ENCODE results near the gene SCO2.

SCO2 gene

DNA sequence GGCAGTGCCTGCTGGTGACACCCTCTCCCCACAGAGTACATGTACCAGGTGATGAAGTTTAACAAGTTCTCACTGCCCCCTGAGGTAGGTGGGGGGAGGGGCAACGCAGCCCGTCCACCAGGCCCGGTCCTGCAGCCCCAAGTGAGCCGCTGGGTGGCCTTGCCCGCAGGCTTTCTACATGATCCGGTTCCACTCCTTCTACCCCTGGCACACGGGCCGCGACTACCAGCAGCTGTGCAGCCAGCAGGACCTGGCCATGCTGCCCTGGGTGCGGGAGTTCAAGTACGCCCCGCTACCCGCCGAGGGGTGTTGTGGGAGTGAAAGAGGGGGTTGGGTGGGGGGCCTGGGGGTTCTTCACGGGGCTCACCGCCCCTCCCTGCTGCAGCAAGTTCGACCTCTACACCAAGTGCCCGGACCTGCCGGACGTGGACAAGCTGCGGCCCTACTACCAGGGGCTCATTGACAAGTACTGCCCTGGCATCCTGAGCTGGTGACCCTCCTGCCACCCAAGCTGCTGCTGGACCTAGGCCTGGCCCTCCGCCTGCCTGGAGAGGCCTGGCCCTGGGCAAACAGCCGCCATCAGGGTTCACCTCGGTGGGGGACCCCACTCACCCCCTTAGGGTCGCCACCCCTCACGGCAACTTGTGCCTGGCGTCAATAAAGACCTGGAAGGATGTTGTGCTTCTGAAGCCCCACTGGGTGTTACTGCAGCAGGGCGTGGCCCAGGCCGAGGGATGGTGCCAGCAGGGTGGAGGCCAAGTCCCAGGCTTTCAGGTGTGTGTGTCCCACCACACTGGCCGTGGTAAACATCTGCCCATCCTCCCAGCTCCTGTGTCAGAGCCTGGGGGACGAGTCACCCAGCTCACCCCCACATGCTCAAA, 35.8 kb downstream of the SCO2 start:
- no peak for DNase-seq

DNA sequence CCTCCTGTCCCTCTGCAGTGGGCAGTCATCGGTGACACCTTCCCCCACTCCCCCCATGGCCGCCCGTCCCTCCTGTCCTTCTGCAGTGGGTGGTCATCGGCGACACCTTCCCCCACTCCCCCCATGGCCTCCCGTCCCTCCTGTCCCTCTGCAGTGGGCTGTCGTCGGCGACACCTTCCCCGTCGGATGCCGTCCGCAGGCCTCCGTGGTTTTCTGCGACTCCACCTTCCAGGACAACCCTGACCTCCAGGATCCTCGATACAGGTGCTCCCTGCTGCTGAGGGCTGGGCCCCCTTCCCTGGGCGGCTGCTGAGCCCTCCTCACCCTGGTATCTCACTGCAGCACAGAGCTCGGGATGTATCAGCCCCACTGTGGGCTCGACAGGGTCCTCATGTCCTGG, 36.5 kb downstream of the SCO2 start:
- DNase-seq: no peak

GRCh38 chr22:50488006-50488677, 37.3 kb downstream of the SCO2 start:
- no peak for DNase-seq

DNA sequence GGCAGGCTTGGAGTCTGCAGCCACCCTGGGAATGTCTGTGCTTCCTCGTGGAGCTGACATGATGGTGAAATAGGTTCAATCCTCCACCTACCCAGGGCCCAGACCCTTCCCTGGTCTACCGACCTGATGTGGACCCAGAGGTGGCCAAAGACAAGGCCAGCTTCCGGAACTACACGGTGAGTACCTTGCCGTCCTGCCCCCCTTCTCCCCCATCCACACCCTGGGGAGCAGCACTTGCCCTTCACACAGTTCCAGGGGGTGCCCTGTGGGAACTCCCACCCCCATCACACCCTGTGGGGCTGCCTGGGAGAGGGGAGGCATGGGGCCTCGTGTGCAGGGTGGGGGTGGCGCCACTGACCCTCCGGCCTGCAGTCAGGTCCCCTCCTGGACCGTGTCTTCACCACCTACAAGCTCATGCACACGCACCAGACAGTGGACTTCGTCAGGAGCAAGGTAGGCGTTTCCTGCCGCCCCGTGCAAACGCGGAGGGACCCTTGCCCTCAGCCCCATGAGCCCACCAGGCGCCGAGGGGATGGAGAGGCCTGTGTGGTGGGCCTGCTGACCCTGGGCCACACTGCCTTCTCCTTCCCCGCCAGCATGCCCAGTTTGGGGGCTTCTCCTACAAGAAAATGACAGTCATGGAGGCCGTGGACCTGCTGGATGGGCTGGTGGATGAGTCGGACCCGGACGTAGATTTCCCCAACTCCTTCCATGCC, 38.0 kb downstream of the SCO2 start:
- no peak for DNase-seq

DNA sequence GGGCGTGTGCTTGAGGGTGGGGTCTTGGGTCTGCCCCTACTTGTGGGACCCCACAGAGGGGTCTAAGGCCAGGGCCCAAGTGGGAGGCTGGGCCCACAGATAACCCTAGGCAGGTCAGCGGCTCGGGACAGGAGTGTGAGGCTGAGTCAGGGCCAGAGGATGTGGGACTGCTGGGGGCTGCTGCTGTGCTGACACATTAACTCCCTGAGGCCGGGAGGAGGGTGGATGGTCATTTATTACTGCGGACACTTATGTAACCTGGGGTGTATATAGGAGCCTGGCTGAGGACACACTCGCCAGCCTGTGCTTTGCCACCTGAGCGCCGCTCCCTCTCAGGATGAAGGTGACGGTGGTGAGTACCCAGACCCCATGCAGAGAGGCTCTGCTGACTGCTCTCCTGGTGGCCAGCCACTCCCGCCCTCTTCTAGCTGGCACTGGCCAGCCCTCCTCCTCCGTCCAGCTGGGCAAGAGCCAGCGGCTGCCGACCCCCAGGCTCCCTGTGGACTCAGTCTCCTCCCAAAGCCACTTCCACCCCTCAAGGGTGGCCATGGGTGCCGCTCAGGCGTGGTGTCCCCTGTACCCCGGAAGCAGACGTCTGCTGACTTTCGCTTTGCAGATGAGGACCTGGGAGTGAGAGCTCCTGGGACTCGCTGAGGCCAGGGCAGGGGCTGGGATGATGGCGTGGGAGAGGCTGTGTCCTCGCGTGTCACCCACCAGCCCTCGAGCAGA, 38.7 kb downstream of the SCO2 start, which contains the start of gene MIOX:
Gene MIOX (plus strand): TSS at position 299 of the 729 bp plus-strand sequence. CDS start 39 bp downstream, at position 338.
- DNase-seq: no peak

DNA sequence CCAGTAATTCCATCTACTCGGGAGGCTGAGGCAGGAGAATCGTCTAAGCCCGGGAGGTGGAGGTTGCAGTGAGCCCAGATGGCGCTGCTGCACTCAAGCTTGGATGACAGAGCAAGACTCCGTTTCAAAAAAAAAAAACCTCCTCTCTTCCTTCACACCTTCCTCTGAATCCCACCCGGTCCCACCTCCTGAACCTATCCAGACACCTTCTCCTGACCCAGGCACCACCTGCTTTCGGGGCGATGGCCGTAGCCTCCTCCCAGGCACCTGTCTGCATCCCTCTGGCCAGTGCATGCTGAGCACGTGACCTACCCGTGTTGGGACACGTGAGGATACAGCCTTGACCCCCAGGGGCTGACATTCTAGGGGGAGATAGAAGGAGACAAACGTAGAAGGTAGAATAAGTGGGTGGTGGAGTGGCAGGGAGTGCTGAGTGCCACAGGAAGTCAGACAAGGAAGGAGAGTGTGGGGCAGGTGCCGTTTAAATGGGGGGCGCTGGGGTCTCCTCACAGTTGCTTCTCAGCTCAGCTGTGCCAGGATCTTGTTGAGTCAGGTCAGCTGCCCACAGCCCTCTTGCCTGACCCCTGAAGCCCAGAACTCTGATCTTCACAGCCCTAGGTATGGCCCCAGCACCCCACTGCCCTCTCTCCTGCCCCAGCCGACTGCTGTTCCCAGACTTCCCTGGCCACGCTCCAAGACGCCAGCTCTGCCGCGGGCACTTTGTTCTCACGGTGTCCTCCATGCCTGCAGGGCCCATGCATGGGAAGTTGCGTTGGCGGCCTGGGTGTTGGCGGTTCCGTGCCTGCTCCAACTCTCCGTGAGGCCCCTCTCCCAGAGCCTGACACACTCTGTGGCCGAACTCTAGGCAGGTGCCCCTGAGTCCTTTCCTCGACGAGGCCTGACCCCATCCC, 39.9 kb downstream of the SCO2 start:
- DNase-seq: no peak

DNA sequence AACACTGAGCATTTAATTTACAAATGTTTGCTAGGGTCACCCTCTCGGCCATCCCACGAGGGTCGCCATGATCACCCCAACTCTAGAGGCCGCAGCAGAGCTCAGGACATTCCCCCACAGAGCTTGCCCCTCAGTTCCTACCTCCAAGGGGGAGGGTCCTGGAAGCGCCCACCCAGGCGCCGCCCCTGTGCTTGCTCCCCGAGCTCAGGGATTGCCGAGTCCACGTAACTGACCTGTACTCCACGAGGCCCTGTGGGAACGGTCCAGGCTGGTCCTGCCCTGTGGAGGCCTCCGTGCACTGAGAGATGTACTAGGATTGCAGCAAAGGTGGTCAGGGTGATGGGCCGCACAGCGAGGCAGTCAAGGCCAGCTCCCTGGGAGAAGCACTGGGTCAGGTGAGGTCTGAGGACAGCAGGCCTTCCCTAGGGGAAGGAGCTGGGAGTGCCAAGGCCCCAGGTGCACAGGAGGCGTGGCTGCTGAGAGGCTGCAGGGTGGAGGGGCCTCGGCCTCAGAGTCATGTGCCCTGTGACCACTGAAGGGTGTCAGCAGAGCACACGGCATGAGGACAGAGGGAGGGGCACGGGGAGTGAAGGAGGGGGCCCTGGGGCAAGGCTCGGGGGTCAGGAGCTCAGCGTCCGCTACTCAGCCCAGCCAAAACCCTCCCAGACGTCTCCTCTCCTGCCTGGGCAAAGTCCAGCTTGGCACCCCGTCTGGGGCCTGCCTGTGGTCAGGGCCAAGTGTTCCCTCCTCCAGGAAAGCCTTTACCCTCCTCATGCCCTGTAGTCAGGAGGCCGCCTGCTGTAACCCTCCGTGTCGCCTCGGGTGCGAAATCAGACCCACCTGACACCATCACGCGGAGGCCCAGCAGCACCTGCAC, 41.2 kb downstream of the SCO2 start:
- no peak for DNase-seq

DNA sequence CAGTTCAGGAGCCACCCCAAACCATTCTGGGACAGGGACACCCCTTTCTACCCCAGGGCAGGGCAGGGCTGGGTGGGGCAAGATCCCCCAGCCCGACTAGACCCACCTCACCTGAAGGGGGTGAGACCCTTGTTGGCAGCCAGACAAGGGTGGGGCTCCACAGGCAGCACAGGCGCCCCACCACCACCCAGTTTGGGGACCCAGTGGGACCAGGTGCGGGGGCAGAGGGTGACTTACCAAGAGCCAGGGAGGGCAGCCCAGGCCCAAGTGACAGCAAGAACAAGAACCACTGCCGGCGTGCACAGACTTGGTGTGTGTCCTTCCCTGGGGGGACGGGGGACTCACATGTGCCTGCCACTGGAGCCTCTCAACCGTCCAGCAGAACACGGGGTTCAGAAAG, 41.8 kb downstream of the SCO2 start:
- no peak for DNase-seq

GRCh38 chr22:50483106-50483505, 42.3 kb downstream of the SCO2 start:
- DNase-seq: no peak

- no peak for DNase-seq
These were observed 43.0 kb downstream of the SCO2 start for GRCh38 chr22:50482107-50483074.

GRCh38 chr22:50481440-50482106, 43.8 kb downstream of the SCO2 start, which contains the start of gene ADM2:
TSS of gene ADM2 (plus strand) at chr22:50481543. CDS start at chr22:50481848, 305 bp downstream.
- no peak for DNase-seq

GRCh38 chr22:50481045-50481439, 44.4 kb downstream of the SCO2 start:
- DNase-seq: no peak

DNA sequence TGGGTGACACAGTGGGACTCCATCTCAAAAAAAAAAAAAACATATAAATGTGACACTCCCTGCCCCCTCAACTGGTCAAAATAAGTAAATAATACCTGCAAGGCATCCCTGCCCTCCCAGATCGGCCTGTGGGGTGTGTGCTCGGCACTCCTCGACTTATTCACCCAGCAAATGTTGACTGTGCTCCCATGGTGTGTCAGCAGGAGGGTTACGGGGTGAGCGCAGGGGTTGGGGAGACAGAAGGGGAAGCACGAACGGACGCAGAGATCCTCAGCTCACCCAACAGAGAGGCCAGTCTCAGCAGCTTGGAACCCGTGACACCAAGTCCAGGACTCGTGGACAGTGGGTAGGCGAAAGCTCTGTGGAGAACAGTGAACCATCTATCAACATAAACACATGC, 45.7 kb downstream of the SCO2 start:
- DNase-seq: no peak

GRCh38 chr22:50477923-50478322, 47.5 kb downstream of the SCO2 start:
- DNase-seq: no peak

GRCh38 chr22:50476868-50477267, 48.5 kb downstream of the SCO2 start:
- DNase-seq: no peak

DNA sequence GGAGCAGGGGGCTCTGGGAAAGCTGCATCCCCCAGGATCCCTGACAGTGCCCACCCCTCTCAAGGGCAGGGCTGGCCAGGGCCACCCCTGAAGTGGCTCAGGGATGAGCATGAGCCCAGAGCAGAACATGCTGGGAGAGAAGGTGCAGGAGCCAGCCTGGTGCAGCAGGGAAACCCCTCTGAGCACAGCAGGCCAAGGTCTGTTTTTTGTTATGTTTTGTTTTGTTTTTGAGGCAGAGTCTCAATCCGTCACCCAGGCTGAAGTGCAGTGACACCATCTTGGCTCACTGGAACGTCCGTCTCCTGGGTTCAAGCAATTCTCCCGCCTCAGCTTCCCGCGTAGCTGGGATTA, 49.8 kb downstream of the SCO2 start:
- no peak for DNase-seq

GRCh38 chr22:50474710-50475651, 50.4 kb downstream of the SCO2 start, which contains the start of gene SBF1:
TSS of gene SBF1 (minus strand) at chr22:50475035. CDS start at chr22:50474840, 195 bp downstream.
- DNase-seq: no peak
